BE2C (cell line): ENCODE measurements around the gene OSBPL5.

Experiments used
- DNase-seq: peaks from one replicate; pipeline ENCODE4 v3.0.0-alpha.2; 2020
- H3K27me3 ChIP-seq: fragments of 250-450 bp; sonication (Bioruptor Pico); 2 replicates; pipeline ENCODE4 v1.5.1; 2020; ENCODE audit warnings: mild to moderate bottlenecking
- H3K36me3 ChIP-seq: fragments of 250-450 bp; sonication (Bioruptor Pico); 2 replicates; pipeline ENCODE4 v1.5.1; 2020; ENCODE audit warnings: mild to moderate bottlenecking
- H3K4me1 ChIP-seq: fragments of 250-450 bp; sonication (Bioruptor Pico); 2 replicates; pipeline ENCODE4 v1.5.1; 2020
- H3K4me3 ChIP-seq: 2 replicates; pipeline ENCODE4 v1.5.1; 2011; ENCODE audit warnings: low read depth, low read length
- H3K9me3 ChIP-seq: fragments of 250-450 bp; sonication (Bioruptor Pico); 2 replicates; pipeline ENCODE4 v1.5.1; 2020
- TF ChIP-seq, protein P1 (sequence below): IDR thresholded peaks from 2 replicates; pipeline ENCODE4 v1.5.1; 2012; ENCODE audit warnings: mild to moderate bottlenecking, low read depth, low read length

OSBPL5 gene

DNA sequence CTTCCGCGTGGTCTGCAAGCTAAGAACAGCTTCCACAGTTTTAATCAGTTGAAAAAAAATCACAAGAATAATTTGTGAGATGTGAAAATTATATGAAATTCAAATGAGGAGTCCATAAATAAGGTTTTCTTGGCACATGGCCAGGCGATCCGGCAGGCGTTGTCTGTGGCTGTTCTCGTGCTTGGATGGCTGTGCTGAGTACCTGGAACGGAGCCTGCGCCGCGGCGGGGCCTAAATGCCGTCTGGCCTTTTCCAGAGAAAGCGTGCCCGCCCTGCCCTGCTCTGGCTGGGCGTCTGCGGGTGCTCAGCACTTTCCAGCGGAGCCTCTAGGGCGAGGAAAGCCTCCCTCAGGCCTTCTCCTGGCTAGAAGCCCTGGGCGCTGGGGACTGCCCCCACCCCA, 41.8 kb downstream of the OSBPL5 start:
- DNase-seq = peak; percentile 71
- no peaks in the 10 kb centered on the region for H3K36me3 ChIP-seq
- no peaks in the 10 kb centered on the region for H3K27me3 ChIP-seq
- H3K9me3 ChIP-seq = no peaks in the 10 kb centered on the region
- no peak overlapping the region for H3K4me3 ChIP-seq
- no peaks in the 10 kb centered on the region for H3K4me1 ChIP-seq
- TF ChIP-seq, protein P1, sequence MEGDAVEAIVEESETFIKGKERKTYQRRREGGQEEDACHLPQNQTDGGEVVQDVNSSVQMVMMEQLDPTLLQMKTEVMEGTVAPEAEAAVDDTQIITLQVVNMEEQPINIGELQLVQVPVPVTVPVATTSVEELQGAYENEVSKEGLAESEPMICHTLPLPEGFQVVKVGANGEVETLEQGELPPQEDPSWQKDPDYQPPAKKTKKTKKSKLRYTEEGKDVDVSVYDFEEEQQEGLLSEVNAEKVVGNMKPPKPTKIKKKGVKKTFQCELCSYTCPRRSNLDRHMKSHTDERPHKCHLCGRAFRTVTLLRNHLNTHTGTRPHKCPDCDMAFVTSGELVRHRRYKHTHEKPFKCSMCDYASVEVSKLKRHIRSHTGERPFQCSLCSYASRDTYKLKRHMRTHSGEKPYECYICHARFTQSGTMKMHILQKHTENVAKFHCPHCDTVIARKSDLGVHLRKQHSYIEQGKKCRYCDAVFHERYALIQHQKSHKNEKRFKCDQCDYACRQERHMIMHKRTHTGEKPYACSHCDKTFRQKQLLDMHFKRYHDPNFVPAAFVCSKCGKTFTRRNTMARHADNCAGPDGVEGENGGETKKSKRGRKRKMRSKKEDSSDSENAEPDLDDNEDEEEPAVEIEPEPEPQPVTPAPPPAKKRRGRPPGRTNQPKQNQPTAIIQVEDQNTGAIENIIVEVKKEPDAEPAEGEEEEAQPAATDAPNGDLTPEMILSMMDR = no peak

- no peaks in the 10 kb centered on the region for H3K4me1 ChIP-seq
- no peaks in the 10 kb centered on the region for H3K27me3 ChIP-seq
- TF ChIP-seq, protein P1 = no peak
- H3K36me3 ChIP-seq = no peaks in the 10 kb centered on the region
- DNase-seq = peak; percentile 3
- H3K4me3 ChIP-seq = no peak overlapping the region
- H3K9me3 ChIP-seq = no peaks in the 10 kb centered on the region
These were observed 42.3 kb downstream of the OSBPL5 start for GRCh38 chr11:3122775-3123201.

DNA sequence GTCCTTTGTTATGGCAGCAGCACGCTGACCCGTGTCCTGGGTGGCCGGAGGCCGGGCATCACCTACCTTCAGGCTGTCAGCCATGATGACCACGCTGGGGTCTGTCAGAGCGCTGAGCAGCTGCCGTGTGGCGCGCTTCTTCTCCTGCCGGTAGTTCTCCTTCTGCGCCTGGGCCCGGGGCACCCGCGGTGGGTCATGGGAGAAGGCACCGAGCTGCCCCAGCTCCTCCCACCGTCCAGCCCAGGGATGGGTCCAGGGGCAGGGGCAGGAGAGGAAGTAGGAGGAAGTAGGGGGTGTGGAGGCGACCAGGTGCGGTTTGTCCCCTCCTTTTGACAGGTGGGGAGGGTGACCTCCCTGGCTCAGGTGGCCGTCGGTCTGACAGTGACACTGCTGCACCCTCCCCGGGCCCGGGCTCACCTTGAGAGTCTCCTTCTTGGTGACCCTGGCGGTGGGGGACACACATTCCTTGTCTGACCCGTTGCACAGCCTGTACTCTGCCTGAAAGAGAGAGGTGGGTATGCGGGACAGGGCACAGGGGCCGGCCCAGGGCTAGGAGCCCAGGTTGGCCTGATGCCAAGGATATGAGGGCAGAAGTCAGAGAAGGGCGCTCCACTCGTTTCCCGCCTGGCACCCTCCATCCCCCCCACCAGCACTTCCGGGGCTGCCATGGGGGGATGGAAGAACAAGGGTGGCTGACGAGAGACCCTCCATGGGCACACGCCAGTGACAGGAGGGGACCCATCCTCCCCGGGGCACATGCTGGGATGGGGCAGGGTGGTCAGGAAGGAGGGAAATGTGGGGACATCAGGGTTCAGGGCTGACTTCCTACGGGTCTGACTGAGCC, 43.0 kb downstream of the OSBPL5 start:
- DNase-seq = peak; percentile 4
- Histone ChIP-seq H3K27me3 (no peaks in the 10 kb centered on the region), H3K4me1 (no peaks in the 10 kb centered on the region), H3K4me3 (no peak overlapping the region), H3K36me3 (no peaks in the 10 kb centered on the region), H3K9me3 (no peaks in the 10 kb centered on the region)
- TF ChIP-seq, protein P1 = no peak

- H3K9me3 ChIP-seq = no peaks in the 10 kb centered on the region
- no peaks in the 10 kb centered on the region for H3K4me1 ChIP-seq
- no peaks in the 10 kb centered on the region for H3K36me3 ChIP-seq
- TF ChIP-seq, protein P1 = no peak
- H3K27me3 ChIP-seq = no peaks in the 10 kb centered on the region
- no peak for DNase-seq
- H3K4me3 ChIP-seq = no peak overlapping the region
These were observed 43.7 kb downstream of the OSBPL5 start for GRCh38 chr11:3121416-3121815.

GRCh38 chr11:3120071-3120792, 44.9 kb downstream of the OSBPL5 start:
- no peaks in the 10 kb centered on the region for H3K4me1 ChIP-seq
- H3K9me3 ChIP-seq = no peaks in the 10 kb centered on the region
- peak; percentile 3 for DNase-seq
- no peak overlapping the region for H3K4me3 ChIP-seq
- no peaks in the 10 kb centered on the region for H3K36me3 ChIP-seq
- H3K27me3 ChIP-seq = no peaks in the 10 kb centered on the region
- TF ChIP-seq, protein P1 = no peak
